Pulmonary artery endothelial cell (primary cell): ENCODE measurements around the gene CPT2. TPM values are rescaled to one million over a fixed set of nuclear protein-coding genes. Genes with fewer than 3 reads are reported as not detected.

ENCODE experiments used
- DNase-seq: peaks from one replicate; pipeline ENCODE4 v3.0.0-alpha.2; 2011; ENCODE audit warnings: low read depth, low spot score
- total RNA-seq: library from RNA; depleted of rRNA; stranded (reverse); fragments of >200 nt; gene quantifications from 2 replicates; pipeline ENCODE4 v1.2.3, GENCODE V29; 2014

CPT2 gene
- total RNA-seq: 10.4 and 10.9 TPM in 2 replicates

DNA sequence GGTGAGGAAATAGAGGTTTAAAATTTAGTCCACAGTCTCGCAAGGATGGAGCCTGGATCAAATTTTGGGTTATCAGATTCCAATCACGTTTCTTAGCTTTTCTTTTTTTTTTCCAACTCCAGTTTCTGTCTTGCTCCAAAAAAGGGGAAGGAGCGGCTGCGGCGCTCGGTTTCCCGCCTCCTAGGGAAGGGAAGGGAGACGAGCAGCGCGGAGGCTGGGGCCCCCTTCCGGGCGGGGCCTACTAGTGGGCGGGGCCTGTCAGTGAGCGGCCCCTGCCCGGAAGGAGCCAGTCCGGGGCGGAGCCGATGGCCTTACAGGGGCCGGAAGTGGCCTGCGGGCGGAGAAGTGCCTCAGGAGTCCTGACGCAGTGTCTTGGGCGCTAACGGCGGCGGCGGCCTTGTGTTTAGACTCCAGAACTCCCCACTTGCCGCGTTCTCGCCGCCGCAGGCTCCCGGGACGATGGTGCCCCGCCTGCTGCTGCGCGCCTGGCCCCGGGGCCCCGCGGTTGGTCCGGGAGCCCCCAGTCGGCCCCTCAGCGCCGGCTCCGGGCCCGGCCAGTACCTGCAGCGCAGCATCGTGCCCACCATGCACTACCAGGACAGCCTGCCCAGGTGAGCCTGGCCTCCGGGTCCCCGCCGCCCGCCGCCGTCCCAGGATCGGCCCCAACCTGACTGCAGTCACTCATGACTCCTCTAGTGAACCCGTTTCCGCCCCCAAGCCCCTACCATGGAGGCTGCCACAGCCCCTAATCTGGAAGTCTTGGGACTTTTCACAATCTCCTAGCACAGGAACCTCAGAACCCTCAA, at the start of gene CPT2:
Gene CPT2 (plus strand): TSS at position 340 of the 806 bp plus-strand sequence. CDS start 120 bp downstream, at position 460.
- peak; percentile 52 for DNase-seq

DNA sequence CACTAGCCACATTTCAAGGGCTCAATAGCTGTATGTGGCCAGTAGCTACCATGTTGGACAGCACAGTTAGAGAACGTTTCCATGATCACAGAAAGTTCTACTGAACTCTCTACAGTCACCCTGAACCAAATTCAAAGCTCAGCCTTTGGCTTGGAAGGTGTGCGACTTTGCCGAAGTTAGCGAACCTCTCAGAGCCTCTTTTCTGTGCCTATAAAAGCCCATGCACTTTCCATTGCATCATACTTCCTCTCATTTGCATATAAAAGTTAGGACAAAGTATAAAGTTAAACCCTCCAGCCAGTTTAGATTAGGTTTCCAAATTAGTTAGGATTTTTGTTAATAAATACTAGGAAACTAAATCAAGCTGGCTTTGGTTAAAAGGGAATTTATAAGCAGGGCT, 49.5 kb upstream of the CPT2 start:
- DNase-seq: no peak

DNA sequence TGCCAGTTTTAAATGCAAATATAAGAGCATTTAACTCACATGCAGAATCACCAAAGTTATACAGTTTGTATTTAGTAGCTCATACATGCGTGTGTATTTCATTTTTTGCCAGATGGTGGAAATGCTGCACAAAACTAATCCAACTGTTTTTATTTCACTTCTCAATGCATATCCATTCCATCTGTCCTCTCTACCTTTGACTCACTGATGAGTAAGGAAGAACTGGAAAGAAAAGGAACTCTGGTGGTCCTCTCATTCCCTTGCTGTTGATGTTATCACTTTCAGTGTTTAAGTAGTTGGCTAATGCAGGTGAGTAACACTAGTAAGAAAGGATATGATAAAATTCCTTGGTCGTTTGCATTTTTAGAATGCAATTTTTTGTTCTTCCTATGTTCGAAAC, 48.5 kb upstream of the CPT2 start:
- no peak for DNase-seq

DNA sequence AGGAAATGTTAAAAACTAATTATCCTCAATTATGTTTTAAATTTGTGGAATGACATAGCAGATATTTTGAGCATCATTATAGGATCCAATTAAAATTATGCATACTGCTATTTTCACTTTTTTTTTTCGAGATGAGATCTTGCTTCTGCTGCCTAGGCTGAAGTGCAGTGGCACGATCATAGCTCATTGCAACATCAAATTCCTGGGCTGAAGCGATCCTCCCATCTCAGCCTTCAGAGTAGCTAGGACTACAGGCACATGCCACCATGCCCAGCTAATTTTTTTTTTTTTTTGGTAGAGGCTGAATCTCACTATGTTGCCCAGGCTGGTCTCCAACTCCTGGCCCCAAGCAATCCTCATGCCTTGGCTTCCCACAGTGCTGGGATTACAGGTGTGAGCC, 42.9 kb upstream of the CPT2 start:
- no peak for DNase-seq

DNA sequence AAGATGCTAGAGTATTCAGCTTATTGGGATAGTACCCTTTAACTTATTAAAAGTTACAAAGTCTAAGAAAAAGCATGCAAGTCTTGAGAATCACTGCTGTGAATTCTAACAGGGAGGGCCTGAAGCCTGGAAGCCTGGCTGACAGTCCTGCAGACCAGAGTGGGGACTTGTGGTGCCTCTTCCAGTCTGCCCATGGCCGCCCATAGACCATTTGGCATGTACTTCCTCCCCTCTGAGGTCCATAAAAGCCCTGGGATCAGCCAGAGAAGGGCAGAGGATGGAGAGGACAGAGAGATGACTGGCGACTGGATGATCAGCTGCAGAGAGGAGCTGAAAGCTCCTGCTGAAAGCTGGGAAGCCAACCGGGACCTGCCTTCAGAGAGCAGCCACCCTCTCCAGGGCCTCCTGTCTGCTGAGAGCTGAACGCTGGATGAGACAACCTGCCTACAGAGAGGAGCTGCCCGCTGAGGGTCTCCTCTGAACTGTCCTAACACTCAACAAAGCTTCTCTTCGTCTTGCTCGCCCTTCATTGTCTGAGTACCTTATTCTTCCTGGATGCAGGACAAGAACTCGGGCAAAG, 41.7 kb upstream of the CPT2 start:
- no peak for DNase-seq

DNA sequence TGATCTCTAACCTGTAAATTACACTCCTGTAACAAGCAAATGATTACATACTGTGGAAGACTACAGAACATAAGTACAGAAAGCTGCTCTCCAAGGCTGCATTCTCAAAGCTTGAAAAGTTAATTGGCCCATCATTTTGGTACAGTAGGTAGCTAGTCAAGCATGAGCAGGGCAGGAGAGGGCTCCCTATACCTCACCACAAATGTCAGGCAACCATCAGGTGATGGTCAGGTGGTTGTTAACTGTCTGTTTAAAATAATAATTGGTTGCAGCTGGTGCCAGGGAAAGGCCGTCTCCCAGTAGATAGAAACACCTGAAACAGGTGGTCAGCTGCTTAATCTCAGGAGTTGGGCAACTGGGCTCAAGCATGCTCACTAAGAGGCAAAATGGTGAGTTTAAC, 41.1 kb upstream of the CPT2 start:
- no peak for DNase-seq

DNA sequence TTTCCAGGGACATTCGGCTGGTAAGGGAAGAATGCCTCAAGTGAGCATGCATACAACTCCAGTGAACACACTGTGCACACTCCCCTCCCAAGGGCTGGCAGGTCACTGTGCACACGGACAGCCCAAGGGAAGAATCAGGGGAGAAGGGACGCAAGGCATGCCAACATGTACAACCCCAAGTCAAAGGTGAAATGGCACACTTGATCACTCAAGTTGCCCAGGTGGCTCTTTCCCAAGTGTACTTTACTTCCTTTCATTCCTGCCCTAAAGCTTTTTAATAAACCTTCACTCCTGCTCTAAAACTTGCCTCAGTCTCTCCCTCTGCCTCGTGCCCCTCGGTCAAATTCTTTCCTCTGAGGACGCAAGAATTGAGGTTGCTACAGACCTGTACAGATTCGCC, 40.7 kb upstream of the CPT2 start:
- no peak for DNase-seq

DNA sequence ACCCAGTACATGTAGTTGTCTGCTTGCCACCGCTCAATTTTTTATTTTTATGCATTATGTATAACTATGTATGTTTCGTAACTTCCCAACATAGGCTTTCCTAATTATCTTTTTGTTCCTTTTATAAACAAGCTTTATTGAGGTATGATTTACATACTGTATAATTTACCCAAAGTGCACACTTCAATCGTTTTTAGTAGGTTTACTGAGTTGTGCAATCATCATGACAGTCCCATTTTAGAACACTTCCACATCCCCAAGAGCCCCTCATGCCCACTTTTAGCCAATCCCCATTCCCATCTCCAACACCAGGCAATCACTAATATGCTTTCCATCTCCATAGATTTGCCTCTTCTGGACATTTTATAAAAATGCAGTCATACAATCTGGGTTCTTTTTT, 39.8 kb upstream of the CPT2 start:
- no peak for DNase-seq

DNA sequence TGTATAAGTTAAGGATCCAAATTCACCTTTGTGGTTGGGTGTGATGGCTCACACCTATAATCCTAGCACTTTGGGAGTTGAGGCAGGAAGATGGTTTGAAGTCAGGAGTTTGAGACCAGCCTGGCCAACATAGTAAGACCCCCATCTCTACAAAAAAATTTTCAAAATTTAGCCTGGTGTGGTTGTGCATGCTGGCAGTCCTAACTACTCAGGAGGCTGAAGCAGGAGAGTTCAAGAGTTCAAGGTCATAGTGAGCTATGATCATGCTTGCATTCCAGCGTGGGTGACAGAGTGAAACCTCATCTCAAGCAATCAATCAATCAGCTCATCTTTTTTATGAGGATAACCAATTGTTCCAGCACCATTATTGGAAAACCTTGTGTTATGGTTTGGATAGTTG, 37.7 kb upstream of the CPT2 start:
- no peak for DNase-seq

DNA sequence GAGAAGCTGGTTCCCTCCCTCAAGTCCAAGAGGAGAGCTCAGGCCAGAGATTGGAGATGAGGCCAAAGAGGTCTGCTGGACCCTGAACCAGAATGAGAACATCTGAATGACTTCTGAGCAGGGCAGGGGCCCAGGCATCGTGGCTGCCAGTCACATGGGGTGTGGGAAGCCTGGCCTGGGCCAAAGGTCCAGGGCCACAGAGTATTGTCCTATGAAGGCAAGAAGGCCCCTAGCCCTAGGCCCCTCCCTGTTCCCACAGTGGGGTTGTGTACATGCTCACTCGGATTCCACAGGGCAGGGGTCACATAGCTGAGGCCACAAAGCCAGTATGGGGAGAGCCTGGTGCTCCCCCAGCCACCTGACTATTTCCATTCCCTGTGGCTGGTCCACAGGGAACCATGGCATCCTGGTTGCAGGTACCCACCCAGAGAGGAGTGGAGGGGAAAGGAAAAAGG, 35.7 kb upstream of the CPT2 start:
- DNase-seq: no peak

DNA sequence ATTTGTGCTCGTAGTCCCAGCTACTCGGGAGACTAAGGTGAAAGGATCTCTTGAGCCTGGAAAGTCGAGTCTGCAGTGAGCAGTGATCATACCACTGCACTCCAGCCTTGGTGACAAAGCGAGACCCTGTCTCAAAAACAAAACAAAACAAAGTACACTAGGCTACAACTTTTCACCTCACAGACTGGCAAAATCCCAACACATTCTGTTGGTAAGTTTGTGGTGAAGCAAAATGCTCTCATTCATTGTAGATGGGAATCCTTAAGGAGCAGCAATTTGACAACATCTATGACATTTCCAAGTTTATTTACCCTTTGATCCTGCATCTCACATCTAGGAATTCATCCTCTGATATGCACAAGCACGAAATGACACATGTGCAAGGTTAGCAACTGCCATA, 34.0 kb upstream of the CPT2 start:
- DNase-seq: no peak

DNA sequence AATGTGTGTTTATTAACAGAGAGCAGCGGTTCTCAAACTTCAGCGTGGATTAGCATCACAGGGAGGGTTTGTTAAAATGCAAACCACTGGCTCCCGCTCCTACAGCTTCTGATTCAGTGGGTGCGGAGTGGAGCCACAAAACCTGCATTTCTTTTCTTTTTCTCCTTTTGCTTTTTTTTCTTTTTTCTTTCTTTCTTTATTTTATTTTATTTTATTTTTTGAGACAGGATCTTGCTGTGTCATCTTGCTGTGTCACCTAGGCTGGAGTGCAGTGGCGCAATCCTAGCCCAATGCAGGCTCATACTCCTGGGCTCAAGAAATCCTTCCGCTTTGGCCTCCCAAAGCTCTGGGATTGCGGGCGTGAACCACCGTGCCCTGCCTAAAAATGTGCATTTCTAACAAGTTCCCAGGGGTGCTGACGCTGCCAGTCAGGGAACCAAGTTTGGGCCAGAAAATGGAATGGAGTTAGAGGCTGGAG, 33.3 kb upstream of the CPT2 start:
- DNase-seq: no peak

DNA sequence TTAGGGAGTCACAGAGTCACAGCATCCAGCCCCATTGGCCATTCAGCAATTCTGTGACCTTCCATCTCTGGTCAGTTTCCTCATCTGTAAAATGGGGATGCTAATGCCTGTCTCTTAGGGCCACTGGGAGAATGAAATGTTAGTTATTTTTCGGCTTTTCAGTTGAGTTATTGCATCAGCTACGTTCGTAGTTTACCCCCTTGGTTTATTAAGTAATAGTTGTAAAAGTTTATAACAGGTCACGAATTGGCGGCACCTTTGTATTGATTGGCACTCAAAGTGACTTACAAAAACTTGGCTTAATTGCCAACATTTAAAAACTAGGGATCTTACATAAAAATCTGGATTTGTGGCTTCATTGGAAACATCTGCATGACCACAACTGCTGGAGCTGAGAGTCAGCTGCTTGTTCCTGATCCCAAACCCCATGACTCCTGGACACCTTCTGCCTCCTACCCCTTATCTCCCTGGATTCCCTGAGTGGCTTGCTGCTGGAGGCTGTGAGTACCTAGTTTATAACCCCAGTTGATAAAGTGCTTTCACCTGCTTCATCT, 31.1 kb upstream of the CPT2 start:
- DNase-seq: no peak

DNA sequence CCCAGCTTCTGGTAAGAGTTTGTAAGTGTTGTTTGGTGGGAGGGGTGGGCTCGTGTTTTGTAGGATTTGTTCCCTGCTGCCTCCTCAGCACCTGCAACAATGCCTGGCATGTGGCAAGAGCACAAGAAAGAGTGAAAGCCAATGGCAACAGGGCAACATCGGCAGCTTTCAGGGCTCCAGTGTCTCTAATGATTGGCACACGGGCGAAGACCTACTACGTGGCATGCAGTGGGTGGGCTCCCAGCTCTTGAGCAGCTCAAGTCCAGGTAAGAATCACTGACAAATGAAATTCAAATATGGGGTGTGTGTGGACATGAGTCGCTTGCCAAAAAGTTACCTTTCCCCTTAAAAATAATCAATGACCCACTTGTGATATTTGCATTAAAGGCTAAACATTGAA, 30.3 kb upstream of the CPT2 start:
- no peak for DNase-seq

DNA sequence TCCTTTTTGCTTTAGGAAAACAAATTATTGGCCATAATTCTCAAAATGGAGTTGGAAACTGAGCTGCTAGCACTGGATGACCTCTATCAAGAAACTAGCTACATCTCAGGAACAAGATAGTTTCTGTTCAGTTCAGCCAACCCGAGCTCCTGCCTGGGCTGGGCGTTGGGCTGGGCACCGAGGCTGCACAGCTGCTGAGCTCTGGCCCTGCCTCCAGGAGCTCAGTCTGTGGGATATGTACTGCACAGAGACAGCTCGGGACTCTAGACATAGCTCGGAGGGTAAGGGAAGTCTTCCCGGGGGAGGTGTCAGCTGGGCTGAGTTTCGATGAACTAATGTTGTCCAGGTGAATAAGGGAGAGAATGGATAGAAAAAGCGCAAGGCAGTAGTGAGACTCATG, 29.7 kb upstream of the CPT2 start:
- no peak for DNase-seq

DNA sequence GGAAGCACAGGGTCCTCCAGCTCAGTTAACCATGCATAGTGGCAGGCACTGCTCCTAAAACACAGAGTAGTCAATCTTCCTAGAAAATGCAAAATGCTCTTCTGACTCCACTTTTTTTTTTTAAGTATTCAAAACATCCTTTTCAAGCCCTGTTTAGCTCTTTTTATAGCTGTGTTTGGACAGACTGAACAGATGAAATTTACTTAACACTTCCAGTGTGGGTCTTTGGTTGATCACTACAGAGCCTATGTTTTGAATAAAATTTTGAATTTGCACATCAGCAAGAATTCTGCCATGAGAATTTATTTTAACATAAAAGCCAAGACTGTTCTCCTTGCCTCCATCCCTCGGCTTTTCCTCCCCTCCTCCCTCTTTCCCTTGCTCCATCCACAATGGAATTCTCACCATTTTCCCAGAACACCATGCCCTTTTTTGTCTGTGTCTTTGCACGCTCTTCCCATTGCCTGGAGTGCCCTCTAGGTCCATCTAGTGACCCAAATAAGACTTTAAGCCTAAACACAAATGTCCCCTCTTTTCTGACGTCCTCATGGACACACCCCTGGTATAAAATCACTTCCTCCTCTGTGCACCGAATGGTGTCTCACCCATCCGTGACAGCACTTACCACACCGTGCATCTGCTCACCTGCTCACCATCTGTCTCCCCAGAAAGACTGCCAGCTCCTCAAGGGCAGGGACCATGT, 24.0 kb upstream of the CPT2 start:
- no peak for DNase-seq

DNA sequence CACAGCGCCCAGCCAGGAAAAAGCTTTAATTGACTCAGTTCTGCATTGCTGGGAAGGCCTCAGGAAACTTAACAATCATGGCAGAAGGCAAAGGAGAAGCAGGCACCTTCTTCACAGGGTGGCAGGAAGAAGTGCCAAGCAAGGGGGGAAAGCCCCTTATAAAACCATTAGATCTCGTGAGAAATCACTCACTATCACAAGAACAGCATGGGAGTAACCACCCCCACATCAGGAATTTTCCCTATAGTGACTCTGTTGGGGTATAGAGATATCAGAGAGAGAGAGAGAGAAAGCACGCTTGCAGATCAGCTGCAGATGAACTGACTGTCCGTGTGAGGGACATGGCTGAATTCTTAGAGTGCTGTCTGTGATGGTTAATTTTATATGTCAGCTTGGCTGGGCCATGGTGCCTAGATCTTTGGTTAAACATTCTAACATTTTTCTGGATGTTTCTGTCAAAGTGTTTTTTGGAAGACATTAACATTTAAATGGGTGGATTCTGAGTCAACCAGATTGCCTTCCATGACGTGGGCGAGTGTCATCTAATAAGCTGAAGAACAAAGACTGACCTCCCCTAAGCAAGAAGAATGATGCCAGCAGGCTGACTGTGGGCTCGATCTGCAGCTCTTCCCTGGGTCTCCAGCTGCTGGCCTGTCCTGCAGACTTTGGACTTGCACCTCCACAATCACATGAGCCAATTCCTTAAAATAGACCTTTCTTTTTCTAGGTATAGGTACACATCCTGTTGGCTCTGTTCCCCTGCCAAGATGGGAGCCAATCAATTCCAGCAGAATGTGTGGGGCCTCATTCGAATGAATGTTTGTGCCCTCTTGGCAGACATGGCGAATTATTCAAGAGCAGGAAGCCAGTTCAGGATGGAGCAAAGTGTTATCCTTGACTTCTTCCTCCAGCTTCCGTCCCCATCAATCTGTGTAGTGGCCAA, 21.4 kb upstream of the CPT2 start:
- DNase-seq: no peak

DNA sequence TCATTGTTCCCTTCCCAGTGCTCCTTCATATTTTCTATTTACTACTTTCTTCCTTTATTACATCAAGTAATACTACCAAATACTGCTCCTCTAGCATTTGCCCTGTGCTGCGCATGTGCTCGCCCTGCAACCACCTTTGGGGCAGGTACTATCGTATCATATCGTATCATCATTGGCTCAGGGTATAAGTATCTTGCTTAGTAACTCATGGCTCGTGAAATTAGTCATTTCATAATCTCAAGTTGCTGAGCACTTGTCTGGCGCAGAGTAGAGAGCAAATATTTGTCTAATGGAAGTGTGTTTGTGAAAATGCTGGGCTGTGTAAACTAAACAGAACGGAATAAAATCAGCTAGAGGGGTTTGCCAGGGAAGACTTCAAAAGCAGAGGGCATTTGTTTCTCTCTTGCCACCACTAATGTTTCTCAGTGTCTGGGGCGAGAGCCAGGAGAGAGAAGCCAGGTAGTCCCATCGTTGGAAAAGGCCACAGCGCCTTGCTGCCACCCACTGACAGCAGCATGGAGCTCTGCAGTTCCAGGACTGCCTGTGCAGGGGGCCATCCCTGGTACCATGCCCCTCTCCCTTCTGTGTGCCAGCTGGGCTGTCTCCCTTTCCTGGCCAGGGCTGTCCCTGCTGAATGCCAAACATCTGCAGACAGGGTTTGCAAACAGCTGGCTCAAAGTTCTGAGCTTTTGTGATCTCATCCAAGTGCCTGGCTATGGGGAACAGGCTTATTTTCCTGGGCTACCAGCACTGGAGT, 20.0 kb upstream of the CPT2 start:
- DNase-seq: no peak

DNA sequence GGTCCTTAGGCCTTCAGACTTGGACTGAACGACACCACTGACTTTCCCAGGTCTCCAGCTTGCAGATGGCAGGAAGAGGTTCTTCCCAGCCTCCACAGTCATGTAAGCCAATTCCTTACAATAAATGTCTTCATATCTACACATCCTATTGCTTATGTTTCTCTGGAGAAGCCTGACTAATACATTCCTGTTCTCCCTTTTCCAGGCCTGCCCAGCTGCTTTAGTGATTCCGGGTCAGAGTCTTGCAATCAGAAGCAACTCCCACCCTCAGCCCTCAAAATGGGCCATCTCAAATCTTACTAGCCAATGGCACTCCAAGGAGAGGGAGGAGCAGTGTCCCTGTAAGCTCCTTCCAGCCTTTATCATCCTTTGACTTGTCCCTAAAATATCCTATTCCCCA, 16.4 kb upstream of the CPT2 start:
- DNase-seq: no peak

DNA sequence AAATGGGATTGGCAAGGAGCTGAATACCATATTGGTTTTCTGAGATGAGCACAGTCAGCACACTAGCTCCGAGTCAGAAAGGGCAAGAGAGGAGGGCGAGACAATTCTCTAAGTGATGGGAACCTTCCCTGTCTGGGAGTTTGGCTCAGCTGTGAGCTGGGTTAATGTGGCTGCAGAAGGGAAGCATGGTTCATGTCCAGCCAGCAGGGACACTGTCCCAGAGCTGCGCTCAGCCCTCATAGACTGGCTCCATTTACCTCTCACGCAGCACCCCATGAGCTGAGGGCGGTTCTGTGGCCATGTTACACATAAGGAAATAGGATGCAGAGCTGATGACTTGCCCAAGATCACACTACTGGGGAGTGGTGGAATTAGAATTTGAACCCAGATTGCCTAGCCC, 15.7 kb upstream of the CPT2 start:
- no peak for DNase-seq
